Colonic mucosa (tissue), 4 donors: ENCODE data around the gene TDRD12. TPM values are rescaled to one million over a fixed set of nuclear protein-coding genes. Genes with fewer than 3 reads are reported as not detected.

ENCODE experiments used
- DNase-seq: peaks from one replicate; pipeline ENCODE4 v3.0.0-alpha.2; 2020
- H3K27ac ChIP-seq: fragments of 200-600 bp; one replicate; pipeline ENCODE4 v1.8.0; 2021
- H3K27me3 ChIP-seq: fragments of 200-600 bp; one replicate; pipeline ENCODE4 v1.8.0; 2021
- H3K36me3 ChIP-seq: fragments of 200-600 bp; one replicate; pipeline ENCODE4 v1.8.0; 2021
- H3K4me1 ChIP-seq: fragments of 200-600 bp; one replicate; pipeline ENCODE4 v1.8.0; 2021; ENCODE audit warnings: mild to moderate bottlenecking
- H3K4me3 ChIP-seq: fragments of 200-600 bp; one replicate; pipeline ENCODE4 v1.8.0; 2021
- H3K9ac ChIP-seq, 2 donors: one replicate each; pipeline ENCODE4 v1.7.0; 2013; ENCODE audit warnings: control low read depth in 2 of 2, low read depth in 2 of 2, low read length in 2 of 2
- H3K9me3 ChIP-seq: fragments of 200-600 bp; one replicate; pipeline ENCODE4 v1.8.0; 2021
- CTCF ChIP-seq: fragments of 200-600 bp; IDR thresholded peaks from one replicate; pipeline ENCODE4 v1.8.0; 2022; ENCODE audit warnings: antibody characterized with exemption, mild to moderate bottlenecking
- intact Hi-C: fragments of 100-400 bp; cut with DNase I; formaldehyde crosslinking; loops from one replicate; pipeline ENCODE4 v1.14.1; 2022
- total RNA-seq, 2 donors: library from RNA; stranded (reverse); fragmentation: NEBNext Ultra II Directional in 1 of 2; extraction: Animal tissue kit (Norgen Biotek cat#: 25700) in 1 of 2; gene quantifications; one replicate each; pipeline ENCODE4 v1.2.1, GENCODE V29; 2021
- donor health status: healthy.
- donor health status: DM: no; HTN: no; CAD: no.
- donor health status: DM: no; HTN: no; CAD: no.

Gene TDRD12
- total RNA-seq, 2 donors from 2014 or later, result 0.37 TPM; not detected in 1

- Histone ChIP-seq H3K27me3 (no peaks in the 10 kb centered on the region), H3K36me3 (no peaks in the 10 kb centered on the region), H3K27ac (no peak overlapping the region), H3K4me1 (no peaks in the 10 kb centered on the region), H3K4me3 (no peak overlapping the region), H3K9me3 (no peaks in the 10 kb centered on the region), H3K9ac (no peak overlapping the region)
- TF ChIP-seq CTCF, result no peak
- intact Hi-C loops, result no loop called here
- no peak for DNase-seq
These were observed 100.1 kb downstream of the TDRD12 start for GRCh38 chr19:32819419-32820400.

DNA sequence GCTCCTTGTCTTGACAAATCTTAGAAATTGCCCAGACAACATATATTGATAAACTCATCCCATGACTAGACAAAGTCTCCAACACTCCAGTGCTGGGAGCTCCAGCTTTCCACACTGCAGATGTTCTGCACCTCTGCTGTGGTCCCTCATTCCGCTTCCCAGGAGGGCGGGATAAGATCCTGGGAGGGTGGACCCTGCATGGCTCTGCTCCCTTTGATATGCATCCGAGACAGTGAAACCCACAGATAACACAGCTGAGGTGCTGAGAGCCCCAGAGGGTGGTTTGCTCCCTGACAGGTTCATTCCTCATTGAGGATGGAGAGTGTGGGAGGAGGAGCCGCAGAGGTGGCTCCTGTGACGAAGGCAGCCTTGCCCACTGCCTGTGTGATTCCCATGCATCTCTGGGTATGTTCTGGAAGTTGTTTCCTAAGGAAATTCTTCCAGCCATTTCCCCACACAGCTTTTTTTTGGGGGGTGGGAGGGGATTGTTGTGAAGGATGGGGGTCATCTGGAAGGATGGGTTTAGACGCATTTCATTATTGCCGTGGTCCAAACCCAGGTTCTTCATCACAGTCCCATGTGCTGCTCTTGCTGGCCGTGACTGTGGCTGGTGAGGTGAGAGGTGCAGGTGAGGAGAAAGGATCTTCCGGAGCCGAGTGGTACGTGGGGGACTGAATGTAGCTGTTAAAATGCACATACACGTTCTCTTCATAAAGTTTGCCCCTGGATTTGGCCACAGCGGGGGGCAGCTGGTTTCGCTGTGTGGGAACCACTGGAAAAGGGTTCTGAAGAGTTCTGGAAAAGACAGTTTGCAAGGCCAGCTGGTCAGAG lies 103.6 kb downstream of the TDRD12 start:
- Histone ChIP-seq H3K36me3 (no peaks in the 10 kb centered on the region), H3K4me1 (no peaks in the 10 kb centered on the region), H3K9me3 (no peaks in the 10 kb centered on the region), H3K4me3 (no peak overlapping the region), H3K27ac (no peak overlapping the region), H3K9ac (no peak overlapping the region), H3K27me3 (no peaks in the 10 kb centered on the region)
- intact Hi-C loops, result no loop called here
- no peak for DNase-seq
- no peak for TF ChIP-seq CTCF

GRCh38 chr19:32823747-32824102 lies 104.2 kb downstream of the TDRD12 start:
- intact Hi-C loops, result no loop called here
- H3K36me3 ChIP-seq, result no peaks in the 10 kb centered on the region
- H3K9ac ChIP-seq, result no peak overlapping the region
- DNase-seq, result no peak
- H3K27me3 ChIP-seq, result no peaks in the 10 kb centered on the region
- TF ChIP-seq CTCF, result no peak
- H3K4me3 ChIP-seq, result no peak overlapping the region
- H3K27ac ChIP-seq, result no peak overlapping the region
- no peaks in the 10 kb centered on the region for H3K4me1 ChIP-seq
- no peaks in the 10 kb centered on the region for H3K9me3 ChIP-seq

- no peak for DNase-seq
- H3K4me3 ChIP-seq, result no peak overlapping the region
- no peak overlapping the region for H3K27ac ChIP-seq
- H3K36me3 ChIP-seq, result no peaks in the 10 kb centered on the region
- H3K4me1 ChIP-seq, result no peaks in the 10 kb centered on the region
- H3K27me3 ChIP-seq, result no peaks in the 10 kb centered on the region
- TF ChIP-seq CTCF, result no peak
- intact Hi-C loops, result no loop called here
- no peak overlapping the region for H3K9ac ChIP-seq
- no peaks in the 10 kb centered on the region for H3K9me3 ChIP-seq
These were observed 104.7 kb downstream of the TDRD12 start for GRCh38 chr19:32824191-32824751.

DNA sequence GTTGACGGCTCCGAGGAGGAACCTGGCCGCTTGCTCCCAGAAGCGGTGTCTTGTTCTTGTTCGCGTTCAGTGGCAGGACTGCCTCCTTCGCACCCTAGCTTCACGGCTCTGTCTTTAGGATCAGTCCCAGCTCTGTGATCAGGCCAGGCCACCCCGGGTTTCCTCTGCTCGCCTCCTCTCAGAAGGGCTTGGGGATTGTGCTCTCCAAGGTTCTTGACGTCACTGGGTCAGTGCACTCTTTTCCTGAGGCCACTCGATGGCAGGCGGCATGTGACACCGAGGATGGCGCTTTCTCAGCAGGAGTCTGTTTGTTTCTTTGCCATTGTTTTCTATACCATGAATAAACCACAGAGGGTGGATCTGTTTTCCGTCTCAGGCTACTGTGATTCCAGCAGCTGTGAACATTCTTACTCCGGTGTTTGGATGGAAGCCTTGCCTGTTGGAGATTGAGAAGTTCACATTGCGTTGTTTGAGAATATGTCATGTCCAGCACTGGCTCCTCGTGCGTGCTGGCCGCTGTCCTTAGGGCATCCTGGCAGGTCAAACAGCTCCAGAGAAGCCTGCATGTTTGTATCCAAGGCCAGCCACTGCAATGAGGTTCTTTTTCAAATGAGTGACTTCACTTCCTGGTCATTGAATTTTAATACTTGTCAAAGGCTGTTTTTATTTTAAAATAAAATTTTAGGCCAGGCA lies 105.5 kb downstream of the TDRD12 start:
- H3K9ac ChIP-seq, result no peak overlapping the region
- no peak overlapping the region for H3K4me3 ChIP-seq
- H3K9me3 ChIP-seq, result no peaks in the 10 kb centered on the region
- intact Hi-C loops, result no loop called here
- H3K27me3 ChIP-seq, result no peaks in the 10 kb centered on the region
- no peak overlapping the region for H3K27ac ChIP-seq
- H3K36me3 ChIP-seq, result no peaks in the 10 kb centered on the region
- no peak for DNase-seq
- H3K4me1 ChIP-seq, result no peaks in the 10 kb centered on the region
- TF ChIP-seq CTCF, result no peak
